CD4-positive, CD25-positive, alpha-beta regulatory T cell (primary cell): ENCODE measurements around the gene MEGF6. TPM values are rescaled to one million over a fixed set of nuclear protein-coding genes. Genes with fewer than 3 reads are reported as not detected.

ENCODE experiments used
- ATAC-seq, 2 donors: fragments of 150-1000 bp; cut with Tn5 transposase; one replicate each; pipeline ENCODE4 v1.10.0; 2021; ENCODE audit warnings: low read depth in 2 of 2, moderate number of reproducible peaks in 2 of 2, moderate library complexity in 1 of 2
- DNase-seq, 3 donors: peaks; one replicate each; pipeline versions ENCODE4 v3.0.0 to v3.0.0-alpha.2; 2012 to 2022; ENCODE audit warnings: mixed read lengths in 1 of 3
- H3K27ac ChIP-seq: one replicate; pipeline ENCODE4 v1.7.0; 2013; ENCODE audit warnings: mild to moderate bottlenecking, low read length; ENCODE audit not compliant: insufficient read depth, poor library complexity, severe bottlenecking
- H3K27me3 ChIP-seq: one replicate; pipeline ENCODE4 v1.7.0; 2013; ENCODE audit warnings: low read length; ENCODE audit not compliant: control insufficient read depth, insufficient read depth
- H3K36me3 ChIP-seq: one replicate; pipeline ENCODE4 v1.7.0; 2013; ENCODE audit warnings: mild to moderate bottlenecking, low read length, moderate library complexity; ENCODE audit not compliant: control insufficient read depth, insufficient read depth
- H3K4me1 ChIP-seq: 2 replicates; pipeline ENCODE4 v1.7.0; 2013; ENCODE audit warnings: mild to moderate bottlenecking, low read length; ENCODE audit not compliant: insufficient read depth, control insufficient read depth, poor library complexity, severe bottlenecking
- H3K4me3 ChIP-seq: one replicate; pipeline ENCODE4 v1.7.0; 2013; ENCODE audit warnings: low read depth, mild to moderate bottlenecking, low read length, moderate library complexity
- H3K9me3 ChIP-seq, 2 experiments: 1 replicate in 1 of 2; 2 replicates in 1 of 2; pipeline ENCODE4 v1.7.0; 2013; ENCODE audit warnings: low read length in 2 of 2, mild to moderate bottlenecking in 1 of 2, moderate library complexity in 1 of 2; ENCODE audit not compliant: control insufficient read depth in 2 of 2
- H3K27ac Mint-ChIP-seq, 3 donors: one replicate each; pipeline ENCODE4 v1.8.0; 2020 to 2022; ENCODE audit warnings: mild to moderate bottlenecking in 3 of 3, mixed read lengths in 3 of 3, moderate library complexity in 2 of 3
- H3K27me3 Mint-ChIP-seq: one replicate; pipeline ENCODE4 v1.8.0; 2022; ENCODE audit warnings: mild to moderate bottlenecking, mixed read lengths
- H3K36me3 Mint-ChIP-seq: one replicate; pipeline ENCODE4 v1.8.0; 2020; ENCODE audit warnings: mixed read lengths
- H3K4me1 Mint-ChIP-seq, 4 donors: one replicate each; pipeline ENCODE4 v1.8.0; 2020 to 2022; ENCODE audit warnings: mixed read lengths in 4 of 4, mild to moderate bottlenecking in 1 of 4
- H3K4me3 Mint-ChIP-seq, 4 donors: one replicate each; pipeline ENCODE4 v1.8.0; 2020 to 2022; ENCODE audit warnings: mild to moderate bottlenecking in 4 of 4, mixed read lengths in 4 of 4, moderate library complexity in 3 of 4
- H3K9me3 Mint-ChIP-seq, 7 donors: one replicate each; pipeline ENCODE4 v1.8.0; 2020 to 2022; ENCODE audit warnings: mixed read lengths in 7 of 7, mild to moderate bottlenecking in 3 of 7, moderate library complexity in 2 of 7
- polyA plus RNA-seq, 4 donors: library from polyadenylated mRNA; unstranded; fragments of 300-500 nt; fragmentation: Illumina TruSeq; gene quantifications; one replicate each; pipeline ENCODE4 v1.2.3, GENCODE V29; 2021
- total RNA-seq: library from RNA; stranded (reverse); gene quantifications from one replicate; pipeline ENCODE4 v1.2.3, GENCODE V29; 2022

MEGF6 gene
- total and polyA plus RNA-seq, 5 donors from 2014 or later, result 4.7 to 123 (median 6.8) TPM

DNA sequence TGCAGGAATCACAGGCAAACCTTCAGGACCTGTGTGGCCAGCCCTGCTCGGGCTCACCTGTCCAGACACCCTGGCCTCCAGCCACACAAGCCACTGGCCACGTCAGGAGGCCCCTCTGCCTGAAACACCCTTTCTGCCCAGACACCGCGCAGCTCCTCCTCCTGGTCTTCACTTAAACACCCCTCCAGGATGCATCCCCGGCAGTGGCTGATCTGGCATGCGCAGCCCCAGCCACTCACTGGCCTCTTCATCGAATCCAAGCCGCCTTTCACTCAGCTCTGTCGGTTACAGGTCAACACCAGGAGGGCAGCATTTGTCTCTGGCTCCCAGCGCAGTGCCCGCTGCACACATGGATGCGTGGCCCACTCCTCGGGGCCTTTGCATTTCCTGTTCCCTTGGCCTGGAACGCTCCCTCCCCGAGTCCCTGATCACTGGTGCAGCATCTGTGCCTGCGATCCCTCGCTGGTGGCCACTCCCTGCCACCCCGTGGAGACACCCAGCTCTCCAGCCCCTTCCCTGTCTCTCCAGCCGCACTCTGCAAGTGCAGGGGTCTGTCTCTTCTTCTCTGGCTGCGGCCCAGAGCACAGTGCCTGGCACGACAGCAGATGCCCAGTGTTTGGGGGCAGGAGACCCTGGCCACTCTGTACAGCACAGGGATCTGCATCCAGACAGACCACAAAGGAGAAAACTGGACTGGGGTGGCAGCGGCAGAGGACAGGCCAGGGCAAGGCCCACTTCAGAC, 22.9 kb upstream of the MEGF6 start:
- Mint-ChIP-seq H3K27ac (no peak overlapping the region), H3K36me3 (peaks cover 33% of the 10 kb centered on the region), H3K27me3 (no peaks in the 10 kb centered on the region), H3K4me3 (no peak overlapping the region), H3K4me1 (no peaks in the 10 kb centered on the region), H3K9me3 (no peaks in the 10 kb centered on the region)
- H3K27me3 ChIP-seq, result no peaks in the 10 kb centered on the region
- H3K4me3 ChIP-seq, result no peak overlapping the region
- no peaks in the 10 kb centered on the region for H3K9me3 ChIP-seq
- H3K36me3 ChIP-seq, result peaks cover 59% of the 10 kb centered on the region
- ATAC-seq (no peak), DNase-seq (no peak)
- H3K27ac ChIP-seq, result no peak overlapping the region
- no peaks in the 10 kb centered on the region for H3K4me1 ChIP-seq

- no peak overlapping the region for H3K27ac Mint-ChIP-seq
Observed at GRCh38 chr1:3633344-3634058, 22.2 kb upstream of the MEGF6 start.

GRCh38 chr1:3632716-3633343, 21.5 kb upstream of the MEGF6 start:
- H3K36me3 ChIP-seq, result peaks cover 60% of the 10 kb centered on the region
- H3K27ac Mint-ChIP-seq, result no peak overlapping the region

More at GRCh38 chr1:3633344-3634058, 22.2 kb upstream of the MEGF6 start:
- no peaks in the 10 kb centered on the region for H3K27me3 ChIP-seq
- peaks cover 59% of the 10 kb centered on the region for H3K36me3 ChIP-seq
- no peak overlapping the region for H3K4me3 ChIP-seq
- H3K9me3 ChIP-seq, result no peaks in the 10 kb centered on the region
- H3K4me3 Mint-ChIP-seq, result no peak overlapping the region
- no peaks in the 10 kb centered on the region for H3K27me3 Mint-ChIP-seq
- H3K4me1 Mint-ChIP-seq, result no peaks in the 10 kb centered on the region
- no peaks in the 10 kb centered on the region for H3K4me1 ChIP-seq
- DNase-seq (no peak), ATAC-seq (no peak)
- H3K27ac ChIP-seq, result no peak overlapping the region
- H3K9me3 Mint-ChIP-seq, result no peaks in the 10 kb centered on the region
- H3K36me3 Mint-ChIP-seq, result peaks cover 29% of the 10 kb centered on the region

DNA sequence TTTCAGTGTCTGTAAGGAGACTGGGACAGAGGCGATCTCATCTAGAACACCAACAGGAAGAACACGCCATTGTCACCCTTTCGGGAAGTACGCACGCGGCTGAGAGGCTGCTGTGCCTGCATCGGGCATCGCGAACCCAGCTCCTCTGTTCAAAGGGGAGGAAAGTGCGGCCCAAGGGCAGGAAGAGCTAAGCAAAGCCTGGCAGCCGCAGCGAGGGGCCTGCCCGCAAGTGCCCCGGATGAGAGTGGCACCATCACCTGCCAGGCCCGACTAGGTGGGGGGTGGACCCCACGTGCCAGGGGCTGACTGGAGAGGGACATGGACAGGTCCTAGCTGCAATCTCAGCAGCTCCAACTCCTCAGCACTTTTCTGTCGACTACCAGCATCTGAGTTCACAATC, 21.0 kb upstream of the MEGF6 start:
- Histone ChIP-seq H3K36me3 (peaks cover 64% of the 10 kb centered on the region), H3K27me3 (no peaks in the 10 kb centered on the region), H3K9me3 (no peaks in the 10 kb centered on the region), H3K4me3 (no peak overlapping the region), H3K27ac (no peak overlapping the region), H3K4me1 (no peaks in the 10 kb centered on the region)
- ATAC-seq, result no peak
- Mint-ChIP-seq H3K27me3 (no peaks in the 10 kb centered on the region), H3K36me3 (peaks cover 19% of the 10 kb centered on the region), H3K4me3 (no peak overlapping the region), H3K27ac (no peak overlapping the region), H3K9me3 (no peaks in the 10 kb centered on the region), H3K4me1 (no peaks in the 10 kb centered on the region)
- no peak for DNase-seq

More at GRCh38 chr1:3632716-3633343, 21.5 kb upstream of the MEGF6 start:
- Mint-ChIP-seq H3K9me3 (no peaks in the 10 kb centered on the region), H3K27me3 (no peaks in the 10 kb centered on the region), H3K36me3 (peaks cover 22% of the 10 kb centered on the region), H3K4me1 (no peaks in the 10 kb centered on the region), H3K4me3 (peak overlapping the region in 1 of 4 donors; percentile 54)
- no peaks in the 10 kb centered on the region for H3K27me3 ChIP-seq
- H3K4me1 ChIP-seq, result no peaks in the 10 kb centered on the region
- no peaks in the 10 kb centered on the region for H3K9me3 ChIP-seq
- ATAC-seq (no peak), DNase-seq (no peak)
- H3K4me3 ChIP-seq, result no peak overlapping the region
- H3K27ac ChIP-seq, result no peak overlapping the region

DNA sequence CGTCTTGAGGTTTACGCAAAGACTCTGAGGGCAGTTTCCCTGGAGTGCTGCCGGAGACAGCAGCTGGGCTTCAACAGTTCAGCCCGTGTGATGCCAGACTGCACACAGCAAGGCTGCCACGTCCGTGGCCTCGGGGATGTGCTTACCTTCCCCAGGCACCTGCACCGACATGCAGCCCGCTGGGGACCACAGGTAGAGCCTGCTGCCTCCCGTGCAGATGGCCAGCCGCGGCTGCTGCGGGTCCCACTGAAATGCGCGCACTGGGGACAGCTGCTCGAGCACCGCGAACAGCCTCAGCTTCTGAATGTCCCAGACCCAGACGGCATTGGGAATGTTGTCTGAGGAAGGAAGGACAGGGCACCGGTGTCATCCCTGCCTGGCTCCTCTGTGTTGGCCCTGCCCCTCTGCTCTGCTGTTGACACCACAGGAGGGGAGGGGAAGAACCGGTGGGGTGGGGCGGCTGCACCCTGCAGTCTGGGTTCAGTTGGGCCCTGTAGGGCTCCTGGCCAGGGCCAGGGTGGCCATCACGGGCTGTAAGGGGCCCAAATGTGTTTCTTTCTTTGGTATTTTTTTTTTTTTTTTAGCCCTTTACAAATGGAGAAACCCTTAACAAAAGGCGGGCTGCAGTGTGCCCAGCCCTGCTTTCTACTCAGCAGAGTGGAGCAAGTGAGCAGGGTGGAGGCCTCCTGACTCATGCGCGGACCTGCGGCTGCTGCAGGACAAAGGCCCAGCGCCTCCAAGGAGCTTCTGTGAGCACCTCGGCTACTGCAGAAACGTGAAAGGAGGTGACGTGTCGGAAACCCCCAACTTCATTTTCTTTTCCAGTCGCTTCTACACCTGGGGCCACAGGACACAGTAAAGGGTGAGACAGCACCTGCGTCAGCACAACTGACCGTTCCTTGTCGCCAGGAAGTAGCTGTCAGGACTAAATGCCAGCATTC, 20.3 kb upstream of the MEGF6 start:
- Histone ChIP-seq H3K27ac (no peak overlapping the region), H3K4me1 (no peaks in the 10 kb centered on the region), H3K27me3 (no peaks in the 10 kb centered on the region), H3K9me3 (no peaks in the 10 kb centered on the region), H3K4me3 (no peak overlapping the region), H3K36me3 (peaks cover 60% of the 10 kb centered on the region)
- Mint-ChIP-seq H3K27me3 (no peaks in the 10 kb centered on the region), H3K4me3 (no peak overlapping the region), H3K9me3 (no peaks in the 10 kb centered on the region), H3K27ac (no peak overlapping the region), H3K36me3 (peaks cover 15% of the 10 kb centered on the region), H3K4me1 (no peaks in the 10 kb centered on the region)
- ATAC-seq (no peak), DNase-seq (no peak)

GRCh38 chr1:3630914-3631313, 19.6 kb upstream of the MEGF6 start:
- H3K9me3 ChIP-seq, result no peaks in the 10 kb centered on the region
- no peak overlapping the region for H3K4me3 ChIP-seq
- peaks cover 3% of the 10 kb centered on the region for H3K4me1 ChIP-seq
- no peak for DNase-seq
- ATAC-seq, result no peak
- no peaks in the 10 kb centered on the region for H3K27me3 ChIP-seq
- H3K27ac Mint-ChIP-seq, result no peak overlapping the region
- no peak overlapping the region for H3K27ac ChIP-seq
- H3K36me3 Mint-ChIP-seq, result peaks cover 13% of the 10 kb centered on the region
- no peak overlapping the region for H3K4me3 Mint-ChIP-seq
- H3K4me1 Mint-ChIP-seq, result peaks cover 4 to 6% (median 4%) of the 10 kb centered on the region in 4 donors
- no peaks in the 10 kb centered on the region for H3K27me3 Mint-ChIP-seq
- no peaks in the 10 kb centered on the region for H3K9me3 Mint-ChIP-seq
- peaks cover 55% of the 10 kb centered on the region for H3K36me3 ChIP-seq

DNA sequence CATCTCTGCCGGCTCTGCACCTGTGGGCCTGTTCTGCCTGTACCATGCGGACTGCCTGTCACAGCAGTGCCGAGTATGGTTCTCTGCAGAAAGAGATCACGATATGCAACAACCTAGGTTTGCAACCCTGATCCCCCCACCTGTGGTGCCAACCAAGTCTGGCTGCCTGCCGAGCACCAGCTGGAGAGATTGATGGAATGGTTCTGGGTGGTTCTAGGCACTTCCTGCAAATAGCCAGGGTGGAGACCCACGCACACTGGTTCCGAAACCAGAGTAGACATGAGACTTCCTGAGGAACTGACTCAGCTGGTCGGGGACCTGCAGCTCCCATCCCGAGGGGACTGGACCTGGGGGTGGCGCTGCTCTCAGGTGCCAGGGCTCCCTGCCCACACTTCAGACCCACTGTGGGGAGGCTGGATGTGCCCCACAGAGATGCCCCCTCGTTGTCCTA, 18.9 kb upstream of the MEGF6 start:
- Histone ChIP-seq H3K4me1 (peaks cover 9% of the 10 kb centered on the region), H3K4me3 (no peak overlapping the region), H3K36me3 (peaks cover 49% of the 10 kb centered on the region), H3K27me3 (no peaks in the 10 kb centered on the region), H3K27ac (no peak overlapping the region), H3K9me3 (no peaks in the 10 kb centered on the region)
- no peak for ATAC-seq
- no peak for DNase-seq
- H3K4me1 Mint-ChIP-seq, result peaks cover 6 to 9% (median 7%) of the 10 kb centered on the region in 4 donors
- no peaks in the 10 kb centered on the region for H3K9me3 Mint-ChIP-seq
- peak overlapping the region in 1 of 3 donors; percentile 20 for H3K27ac Mint-ChIP-seq
- H3K27me3 Mint-ChIP-seq, result no peaks in the 10 kb centered on the region
- H3K4me3 Mint-ChIP-seq, result peak overlapping the region in 1 of 4 donors; percentile 15
- H3K36me3 Mint-ChIP-seq, result peaks cover 16% of the 10 kb centered on the region
